ENCODE results near the gene IFTAP. TPM values are rescaled to one million over a fixed set of nuclear protein-coding genes. Genes with fewer than 3 reads are reported as not detected.

The IFTAP gene
- total RNA-seq, 1 experiment from 2014 or later: 13.8 TPM

DNA sequence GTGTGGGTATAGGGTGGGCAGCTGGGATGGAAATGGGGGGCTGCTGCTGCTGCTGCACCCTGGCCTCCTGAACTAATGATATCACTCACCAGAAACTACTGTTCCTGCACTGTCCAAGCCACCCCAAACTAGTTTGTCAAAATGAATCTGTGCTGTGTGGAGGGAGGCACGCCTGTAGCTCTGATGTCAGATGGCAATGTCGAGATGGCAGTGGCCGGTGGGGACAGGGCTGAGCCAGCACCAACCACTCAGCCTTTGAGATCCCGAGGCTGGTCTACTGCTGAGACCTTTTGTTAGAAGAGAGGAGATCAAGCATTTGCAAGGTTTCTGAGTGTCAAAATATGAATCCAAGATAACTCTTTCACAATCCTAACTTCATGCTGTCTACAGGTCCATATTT, 25.2 kb upstream of the IFTAP start:
- ChIA-PET RAD21 (ENCODE audit: low non-redundant PET in 1 of 2, low total read pairs in 2 of 2, uncharacterized antibody in 2 of 2, unreplicated experiment in 2 of 2) (no interaction called here), CTCF (no interaction called here), POLR2A (no interaction called here)
- H3K27ac ChIP-seq (ENCODE audit: low read depth, low read length): no peak overlapping the region
- H3K36me3 ChIP-seq (ENCODE audit: control insufficient read depth in 1 of 2, insufficient read depth in 2 of 2, low read length in 2 of 2): no peaks in the 10 kb centered on the region
- H3K4me1 ChIP-seq (ENCODE audit: control insufficient read depth in 1 of 2, insufficient read depth in 2 of 2, low read length in 2 of 2): no peaks in the 10 kb centered on the region
- H2AFZ ChIP-seq (ENCODE audit: low read depth, low read length, poor library complexity, severe bottlenecking): no peak overlapping the region
- intact Hi-C loops (cut with micrococcal nuclease): no loop called here
- no TSS peak for BruUV-seq (replicated peaks)
- no peak overlapping the region for H3K4me3 ChIP-seq (replicated peaks in 1 of 2; ENCODE audit: low read depth in 1 of 2, low read length in 2 of 2)
- no peak overlapping the region for H3K9ac ChIP-seq (ENCODE audit: low read length)
- H3K9me2 ChIP-seq (ENCODE audit: insufficient read depth): no peaks in the 10 kb centered on the region
- no peaks in the 10 kb centered on the region for H3K9me3 ChIP-seq (ENCODE audit: control insufficient read depth in 1 of 2, insufficient read depth in 1 of 2, low read depth in 1 of 2, low read length in 2 of 2)
- TF ChIP-seq, protein P1, sequence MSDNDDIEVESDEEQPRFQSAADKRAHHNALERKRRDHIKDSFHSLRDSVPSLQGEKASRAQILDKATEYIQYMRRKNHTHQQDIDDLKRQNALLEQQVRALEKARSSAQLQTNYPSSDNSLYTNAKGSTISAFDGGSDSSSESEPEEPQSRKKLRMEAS (IDR thresholded peaks at IDR 0.05): no peak
- no peak for TF ChIP-seq SIN3A (IDR thresholded peaks at IDR 0.05; ENCODE audit: low read depth)
- no peak for TF ChIP-seq ZFX (IDR thresholded peaks at IDR 0.05)
- TF ChIP-seq, protein P2, sequence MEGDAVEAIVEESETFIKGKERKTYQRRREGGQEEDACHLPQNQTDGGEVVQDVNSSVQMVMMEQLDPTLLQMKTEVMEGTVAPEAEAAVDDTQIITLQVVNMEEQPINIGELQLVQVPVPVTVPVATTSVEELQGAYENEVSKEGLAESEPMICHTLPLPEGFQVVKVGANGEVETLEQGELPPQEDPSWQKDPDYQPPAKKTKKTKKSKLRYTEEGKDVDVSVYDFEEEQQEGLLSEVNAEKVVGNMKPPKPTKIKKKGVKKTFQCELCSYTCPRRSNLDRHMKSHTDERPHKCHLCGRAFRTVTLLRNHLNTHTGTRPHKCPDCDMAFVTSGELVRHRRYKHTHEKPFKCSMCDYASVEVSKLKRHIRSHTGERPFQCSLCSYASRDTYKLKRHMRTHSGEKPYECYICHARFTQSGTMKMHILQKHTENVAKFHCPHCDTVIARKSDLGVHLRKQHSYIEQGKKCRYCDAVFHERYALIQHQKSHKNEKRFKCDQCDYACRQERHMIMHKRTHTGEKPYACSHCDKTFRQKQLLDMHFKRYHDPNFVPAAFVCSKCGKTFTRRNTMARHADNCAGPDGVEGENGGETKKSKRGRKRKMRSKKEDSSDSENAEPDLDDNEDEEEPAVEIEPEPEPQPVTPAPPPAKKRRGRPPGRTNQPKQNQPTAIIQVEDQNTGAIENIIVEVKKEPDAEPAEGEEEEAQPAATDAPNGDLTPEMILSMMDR (IDR thresholded peaks at IDR 0.05 in 2 of 3, conservative IDR thresholded peaks at IDR 0.05 in 1 of 3; ENCODE audit: borderline replicate concordance in 1 of 3, insufficient read depth in 1 of 3, low read depth in 2 of 3, low read length in 2 of 3): no peak
- TF ChIP-seq ELF1 (IDR thresholded peaks at IDR 0.05; ENCODE audit: borderline replicate concordance, low read depth): no peak
- TF ChIP-seq POLR2AphosphoS5 (IDR thresholded peaks at IDR 0.05; ENCODE audit: low read depth, low read length): no peak
- H3K4me2 ChIP-seq (ENCODE audit: low read length): no peak overlapping the region
- no peaks in the 10 kb centered on the region; the same call in 1 of the 2 replicates for H4K20me1 ChIP-seq (ENCODE audit: insufficient read depth)
- DNase-seq (ENCODE audit: low read depth, low spot score): no peak
- ATAC-seq: no peak
- peaks cover 50% of the 10 kb centered on the region for H3K27me3 ChIP-seq (ENCODE audit: insufficient read depth, low read length)
- no peaks in the 10 kb centered on the region for H3K79me2 ChIP-seq (ENCODE audit: insufficient read depth, low read length)

DNA sequence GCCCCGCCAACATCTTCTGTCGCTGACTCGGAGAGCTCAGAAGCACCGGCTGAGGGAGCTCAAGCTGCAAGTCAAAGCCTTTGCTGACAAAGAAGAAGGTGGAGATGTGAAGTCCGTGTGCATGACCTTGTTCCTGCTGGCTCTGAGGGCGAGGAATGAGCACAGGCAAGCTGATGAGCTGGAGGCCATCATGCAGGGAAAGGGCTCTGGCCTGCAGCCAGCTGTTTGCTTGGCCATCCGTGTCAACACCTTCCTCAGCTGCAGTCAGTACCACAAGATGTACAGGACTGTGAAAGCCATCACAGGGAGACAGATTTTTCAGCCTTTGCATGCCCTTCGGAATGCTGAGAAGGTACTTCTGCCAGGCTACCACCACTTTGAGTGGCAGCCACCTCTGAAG, 19.8 kb upstream of the IFTAP start:
- no peak overlapping the region for H3K4me2 ChIP-seq (ENCODE audit: low read length)
- no peaks in the 10 kb centered on the region for H3K9me3 ChIP-seq (ENCODE audit: control insufficient read depth in 1 of 2, insufficient read depth in 1 of 2, low read depth in 1 of 2, low read length in 2 of 2)
- RAD21 ChIA-PET (ENCODE audit: low non-redundant PET in 1 of 2, low total read pairs in 2 of 2, uncharacterized antibody in 2 of 2, unreplicated experiment in 2 of 2): no interaction called here
- H3K36me3 ChIP-seq (ENCODE audit: control insufficient read depth in 1 of 2, insufficient read depth in 2 of 2, low read length in 2 of 2): no peaks in the 10 kb centered on the region
- no peak overlapping the region for H3K9ac ChIP-seq (ENCODE audit: low read length)
- H3K79me2 ChIP-seq (ENCODE audit: insufficient read depth, low read length): no peaks in the 10 kb centered on the region
- no peaks in the 10 kb centered on the region for H3K9me2 ChIP-seq (ENCODE audit: insufficient read depth)
- CTCF ChIA-PET: no interaction called here
- peaks cover 35% of the 10 kb centered on the region for H3K27me3 ChIP-seq (ENCODE audit: insufficient read depth, low read length)
- no peaks in the 10 kb centered on the region; the same call in 1 of the 2 replicates for H4K20me1 ChIP-seq (ENCODE audit: insufficient read depth)
- DNase-seq (ENCODE audit: low read depth, low spot score) (no peak), ATAC-seq (no peak)
- TF ChIP-seq RAD21 (IDR thresholded peaks at IDR 0.05; ENCODE audit: low read depth) (no peak), YY1 (IDR thresholded peaks at IDR 0.05; ENCODE audit: extremely low read depth, insufficient replicate concordance, low read depth, low read length) (no peak), POLR2A (IDR thresholded peaks at IDR 0.05; ENCODE audit: borderline replicate concordance, extremely low read depth, insufficient read depth, insufficient read length) (no peak), TCF7L2 (IDR thresholded peaks at IDR 0.05; ENCODE audit: borderline replicate concordance, extremely low read depth, insufficient read depth, insufficient read length) (no peak), REST (IDR thresholded peaks at IDR 0.05; ENCODE audit: low read depth) (no peak), SP1 (IDR thresholded peaks at IDR 0.05; ENCODE audit: low read depth) (no peak)
- TF ChIP-seq, protein P1 (IDR thresholded peaks at IDR 0.05): no peak
- POLR2A ChIA-PET: no interaction called here
- H3K4me1 ChIP-seq (ENCODE audit: control insufficient read depth in 1 of 2, insufficient read depth in 2 of 2, low read length in 2 of 2): no peaks in the 10 kb centered on the region
- intact Hi-C loops (cut with micrococcal nuclease): no loop called here
- H3K27ac ChIP-seq (ENCODE audit: low read depth, low read length): no peak overlapping the region
- H2AFZ ChIP-seq (ENCODE audit: low read depth, low read length, poor library complexity, severe bottlenecking): no peak overlapping the region
- no peak overlapping the region for H3K4me3 ChIP-seq (replicated peaks in 1 of 2; ENCODE audit: low read depth in 1 of 2, low read length in 2 of 2)
- BruUV-seq (replicated peaks): no TSS peak
